Activated gamma-delta T cell treated with Interleukin-2 at 50 U/mL for 16 hours (primary cell): ENCODE results near the gene TCF7L2.

Experiments used
- DNase-seq: peaks from one replicate; pipeline ENCODE4 v3.0.0-alpha.2; 2020

The TCF7L2 gene

GRCh38 chr10:113187063-113187777 is 237.2 kb downstream of the TCF7L2 start:
- DNase-seq: no peak

GRCh38 chr10:113199459-113199858 is 249.4 kb downstream of the TCF7L2 start:
- DNase-seq: no peak

GRCh38 chr10:113202011-113202410 is 252.0 kb downstream of the TCF7L2 start:
- DNase-seq: no peak

- DNase-seq: no peak
Observed at GRCh38 chr10:113207924-113208323, 257.9 kb downstream of the TCF7L2 start.

- DNase-seq: no peak
Observed at GRCh38 chr10:113213035-113213434, 263.0 kb downstream of the TCF7L2 start.

GRCh38 chr10:113214331-113214730 is 264.3 kb downstream of the TCF7L2 start:
- DNase-seq: no peak

GRCh38 chr10:113216102-113216501 is 266.1 kb downstream of the TCF7L2 start:
- no peak for DNase-seq
